HG02852 (cell line): Measurements from ENCODE around the gene HEXB.

ENCODE experiments used
- ATAC-seq: cut with Tn5 transposase; IDR thresholded peaks from one replicate; pipeline ENCODE4 v1.9.1; 2021; ENCODE audit warnings: mild to moderate bottlenecking, moderate library complexity; ENCODE audit not compliant: unreplicated experiment

Gene HEXB

GRCh38 chr5:74684900-74685851 is at the start of gene HEXB:
Gene HEXB, plus strand, starts transcription at chr5:74685233. Its CDS starts 28 bp downstream, at chr5:74685261.
- ATAC-seq = peak; percentile 86

GRCh38 chr5:74636149-74636548 is 48.9 kb upstream of the HEXB start:
- ATAC-seq = no peak

- no peak for ATAC-seq
Observed at GRCh38 chr5:74636552-74636951, 48.5 kb upstream of the HEXB start.

GRCh38 chr5:74638544-74638969 is 46.5 kb upstream of the HEXB start:
- ATAC-seq = no peak

- ATAC-seq = peak; percentile 29
Observed at GRCh38 chr5:74638970-74639806, 45.8 kb upstream of the HEXB start.

- peak; percentile 20 for ATAC-seq
Observed at GRCh38 chr5:74639807-74640449, 45.1 kb upstream of the HEXB start.

GRCh38 chr5:74640450-74640953 is 44.5 kb upstream of the HEXB start, which contains the start of gene ENC1:
Gene ENC1, minus strand, starts transcription at chr5:74640728. Its CDS starts 4,243 bp downstream, at chr5:74636485.
- ATAC-seq = peak; percentile 66

GRCh38 chr5:74640954-74641734 is 43.9 kb upstream of the HEXB start:
- peak; percentile 25 for ATAC-seq

GRCh38 chr5:74641735-74642542 is 43.1 kb upstream of the HEXB start:
- no peak for ATAC-seq

- ATAC-seq = no peak
Observed at GRCh38 chr5:74642543-74642863, 42.5 kb upstream of the HEXB start.

GRCh38 chr5:74643111-74643562 is 41.9 kb upstream of the HEXB start:
- no peak for ATAC-seq

GRCh38 chr5:74647096-74647495 is 37.9 kb upstream of the HEXB start:
- ATAC-seq = no peak

- ATAC-seq = peak; percentile 75
Observed at GRCh38 chr5:74648835-74649293, 36.2 kb upstream of the HEXB start.

GRCh38 chr5:74649421-74649973 is 35.5 kb upstream of the HEXB start:
- ATAC-seq = no peak

GRCh38 chr5:74651710-74652109 is 33.3 kb upstream of the HEXB start:
- no peak for ATAC-seq

- no peak for ATAC-seq
Observed at GRCh38 chr5:74652576-74652975, 32.5 kb upstream of the HEXB start.

- no peak for ATAC-seq
Observed at GRCh38 chr5:74653991-74654390, 31.0 kb upstream of the HEXB start.

GRCh38 chr5:74655206-74655605 is 29.8 kb upstream of the HEXB start:
- ATAC-seq = no peak

GRCh38 chr5:74655716-74656115 is 29.3 kb upstream of the HEXB start:
- ATAC-seq = no peak
